GM21447 (cell line): ENCODE measurements around the gene GSTO2.
A peak's percentile ranks its signal among the peaks of the same experiment; 100 is the strongest.

Source experiments
- ATAC-seq: cut with Tn5 transposase; IDR thresholded peaks from one replicate; pipeline ENCODE4 v1.9.1; 2021; ENCODE audit not compliant: unreplicated experiment

GSTO2 gene

DNA sequence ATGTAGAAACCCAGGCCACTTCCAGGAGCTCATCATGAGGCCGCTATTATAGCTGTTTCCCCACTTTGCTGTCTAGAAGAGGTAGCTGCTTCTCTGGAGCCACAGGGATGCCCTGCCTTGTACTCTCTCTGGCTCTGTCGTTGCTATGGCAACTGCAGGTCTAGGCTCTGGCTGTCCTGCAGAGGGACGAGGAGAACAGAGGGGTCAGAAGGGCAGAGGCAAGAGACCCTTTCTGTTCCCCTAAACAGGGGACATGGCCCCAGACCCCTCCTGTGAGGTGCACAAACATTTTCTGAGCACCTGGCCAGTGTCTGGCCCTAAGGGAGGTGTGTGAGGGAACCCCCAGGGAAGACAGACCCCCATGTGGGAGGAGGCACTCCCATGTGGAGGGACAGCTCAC, 37.9 kb downstream of the GSTO2 start:
- ATAC-seq, result no peak

DNA sequence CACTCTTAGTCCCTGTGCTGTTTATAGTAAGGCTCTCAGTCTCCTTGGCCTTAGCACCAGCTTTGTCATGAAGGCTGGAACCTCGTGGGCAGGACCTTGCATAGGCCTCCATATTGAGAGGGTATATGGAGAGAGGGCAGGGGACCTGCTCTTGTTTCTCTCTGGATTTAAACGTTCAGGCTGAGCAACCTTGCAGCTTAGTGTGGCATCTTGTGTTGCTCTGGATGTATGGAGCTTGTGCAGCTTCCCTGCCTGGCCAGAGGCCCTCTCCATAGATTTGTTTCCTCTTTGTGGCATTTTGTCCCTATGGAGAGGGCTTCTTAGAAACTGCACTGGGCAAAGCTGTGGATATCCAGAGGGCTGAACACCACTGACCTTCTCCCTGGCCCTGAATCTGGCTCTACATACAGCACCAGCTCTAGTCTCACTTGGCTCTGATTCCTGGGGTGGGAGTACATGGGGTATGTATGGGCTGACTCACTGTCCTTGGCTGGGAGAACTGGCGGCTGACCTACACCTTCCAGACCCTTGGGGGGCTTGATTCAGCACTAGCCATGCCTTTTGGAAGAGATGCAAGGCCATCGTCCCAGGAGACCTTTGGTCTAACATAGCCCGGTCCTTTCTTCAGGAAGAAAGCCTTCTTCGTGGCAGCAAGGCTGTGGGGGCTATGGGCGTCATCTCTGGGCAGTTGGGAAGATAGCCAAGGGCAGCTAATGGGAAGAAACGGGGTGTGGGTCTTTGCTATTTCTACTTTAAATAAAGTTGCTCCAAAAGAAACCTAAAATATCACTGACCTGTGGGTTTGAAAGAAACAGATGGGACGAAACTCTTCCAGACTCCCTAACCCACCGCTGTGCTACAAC, 38.8 kb downstream of the GSTO2 start:
- ATAC-seq, result no peak

GRCh38 chr10:104308439-104308903, 39.5 kb downstream of the GSTO2 start:
- ATAC-seq, result peak; percentile 85

DNA sequence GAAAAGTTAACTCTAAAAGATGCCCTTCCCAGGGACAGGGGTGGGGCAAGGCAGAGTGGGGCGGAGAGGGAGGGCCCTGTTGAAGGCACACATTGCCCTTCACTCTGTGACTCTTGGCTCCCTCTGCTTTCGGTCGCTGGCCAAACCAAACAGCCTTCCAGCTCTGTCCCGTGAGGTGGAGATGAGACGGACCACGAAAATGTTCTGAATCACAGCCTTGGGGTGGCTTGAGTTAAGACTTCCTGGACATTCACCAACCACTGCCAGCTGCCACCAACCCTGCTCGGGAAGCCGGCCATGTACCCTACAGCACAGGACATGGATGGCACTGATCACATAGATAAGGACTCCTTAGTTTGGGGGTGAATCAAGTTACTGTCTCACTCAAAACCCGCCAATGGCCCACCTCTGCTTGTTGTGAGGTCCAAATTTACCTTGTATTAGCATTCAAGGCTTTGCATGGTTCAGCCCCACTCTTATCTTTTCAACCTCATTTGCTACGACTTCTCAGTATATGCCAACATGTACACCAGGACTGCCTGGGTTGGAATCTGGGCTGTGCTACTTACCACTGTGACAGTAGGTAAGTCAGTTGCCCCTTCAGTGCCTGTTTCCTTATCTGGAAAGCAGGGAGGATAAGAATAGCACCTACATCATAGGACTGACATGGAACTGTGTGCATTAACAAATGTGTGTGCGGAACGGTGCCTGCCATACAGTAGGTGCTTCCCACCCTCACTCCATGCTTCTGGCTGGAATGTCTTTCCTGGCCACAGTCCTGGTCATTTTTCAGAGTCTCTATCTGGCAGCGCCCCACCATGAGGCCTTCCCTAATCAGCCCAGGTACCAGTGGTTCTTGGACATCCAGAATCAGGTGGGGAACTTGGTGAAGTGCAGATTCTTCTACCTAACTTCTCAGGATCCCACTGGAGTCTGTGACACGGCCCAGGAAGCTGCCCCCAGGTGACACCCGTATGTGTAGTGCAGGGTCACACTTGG, 41.3 kb downstream of the GSTO2 start:
- no peak for ATAC-seq

DNA sequence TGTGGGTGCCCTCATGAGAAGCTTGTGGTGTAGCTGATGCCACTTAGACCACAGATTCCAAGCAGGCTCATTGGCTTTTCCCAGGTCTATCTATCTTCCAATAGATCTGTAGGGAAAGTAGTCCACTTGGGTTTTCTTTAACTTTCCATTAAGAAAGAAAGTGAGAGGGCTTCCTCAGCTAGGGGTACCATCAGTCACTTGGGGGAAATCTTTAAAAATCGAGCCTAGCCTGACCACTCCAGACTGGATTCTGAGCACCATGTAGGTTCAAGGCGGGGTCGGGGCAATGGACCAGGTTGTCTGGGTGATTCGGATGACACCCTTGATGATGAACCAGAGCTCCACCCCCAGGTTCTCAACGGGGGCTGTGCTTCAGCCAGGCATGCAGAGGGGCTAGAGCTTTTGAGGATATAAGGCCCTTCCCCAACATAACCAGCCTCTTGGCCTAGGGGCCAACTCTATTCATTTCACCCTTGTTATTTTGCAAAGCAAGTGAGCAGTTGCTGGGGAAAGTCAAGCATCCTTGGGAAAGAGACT, 42.3 kb downstream of the GSTO2 start:
- ATAC-seq, result no peak

DNA sequence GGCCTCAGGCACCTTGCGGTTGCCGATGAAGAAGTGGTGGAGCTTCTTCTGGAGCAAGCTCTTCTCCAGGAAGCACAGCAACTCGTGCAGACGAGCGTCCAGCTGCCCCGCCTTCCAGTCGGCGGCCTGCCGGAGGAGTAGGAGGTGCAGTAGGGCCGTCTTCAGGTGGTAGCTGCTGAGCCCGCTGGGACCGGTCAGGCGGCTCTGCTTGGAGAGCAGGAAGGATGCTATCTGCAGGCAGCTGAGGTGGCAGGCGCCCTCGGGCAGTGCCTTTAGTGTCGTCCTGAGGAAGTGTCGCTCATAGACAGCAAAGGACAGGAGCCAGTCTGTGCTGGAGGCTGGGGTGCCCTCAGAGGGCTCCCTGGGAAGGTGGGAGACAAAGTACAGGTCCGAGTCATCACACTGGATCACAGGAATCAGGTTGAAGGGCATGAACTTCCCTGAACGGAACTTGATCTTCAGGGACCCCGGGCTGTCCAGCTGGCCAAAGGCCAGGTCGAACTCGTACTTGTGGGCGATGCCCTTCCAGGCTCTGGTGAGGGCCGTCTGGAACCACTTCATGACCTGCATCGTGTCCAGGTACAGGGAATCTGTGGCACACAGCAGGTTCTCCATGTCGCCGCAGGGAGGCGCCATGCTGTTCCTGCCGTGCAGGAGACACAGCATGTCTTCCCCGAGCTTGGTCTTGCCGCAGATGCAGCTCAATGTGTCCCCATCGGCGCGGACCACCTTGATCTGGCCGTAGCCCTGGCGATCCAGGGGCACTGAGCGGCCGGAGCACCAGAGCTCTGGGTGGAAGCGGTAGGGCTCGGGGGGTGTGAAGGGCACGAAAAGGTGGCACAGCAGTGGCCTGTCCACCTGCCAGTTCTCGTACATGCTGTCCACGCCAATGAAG, 45.9 kb downstream of the GSTO2 start:
- ATAC-seq, result no peak

GRCh38 chr10:104315486-104315921, 46.5 kb downstream of the GSTO2 start:
- no peak for ATAC-seq

DNA sequence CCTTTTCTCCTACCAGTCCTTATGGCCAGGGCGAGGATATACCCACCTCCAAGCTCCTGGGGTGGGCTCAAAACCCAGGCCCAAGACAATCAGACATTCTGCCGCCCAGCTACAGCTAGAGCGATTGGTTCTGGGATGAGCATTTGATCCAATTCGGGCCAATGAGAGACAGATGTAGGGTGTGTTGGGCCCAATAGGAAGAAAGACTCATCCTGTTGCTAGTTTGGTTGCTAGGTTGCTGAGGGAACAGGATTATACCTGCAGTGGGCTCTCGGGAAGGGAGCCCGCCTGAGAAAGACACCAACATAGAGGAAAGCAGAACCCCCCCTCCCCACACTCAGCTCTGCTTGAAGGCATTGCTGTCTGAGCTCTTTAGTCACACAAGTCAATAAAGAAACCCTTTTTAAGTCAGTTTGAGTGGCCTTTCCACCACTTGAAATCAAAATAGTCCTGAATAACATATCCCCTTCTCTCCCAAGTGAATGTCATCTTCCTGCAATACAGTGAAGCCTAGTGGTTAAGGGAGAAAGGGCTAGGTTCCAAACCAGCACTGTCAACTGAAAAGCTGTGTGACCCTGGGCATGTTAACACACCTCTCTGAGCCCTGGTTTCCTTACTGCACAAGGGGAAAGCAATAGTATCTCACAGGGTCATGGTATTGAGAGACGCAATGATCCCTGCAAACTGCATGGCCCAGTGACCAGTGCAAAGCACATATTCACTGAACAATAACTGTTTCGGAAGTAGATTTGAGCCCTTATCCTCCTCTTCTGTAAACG, 47.5 kb downstream of the GSTO2 start:
- no peak for ATAC-seq

DNA sequence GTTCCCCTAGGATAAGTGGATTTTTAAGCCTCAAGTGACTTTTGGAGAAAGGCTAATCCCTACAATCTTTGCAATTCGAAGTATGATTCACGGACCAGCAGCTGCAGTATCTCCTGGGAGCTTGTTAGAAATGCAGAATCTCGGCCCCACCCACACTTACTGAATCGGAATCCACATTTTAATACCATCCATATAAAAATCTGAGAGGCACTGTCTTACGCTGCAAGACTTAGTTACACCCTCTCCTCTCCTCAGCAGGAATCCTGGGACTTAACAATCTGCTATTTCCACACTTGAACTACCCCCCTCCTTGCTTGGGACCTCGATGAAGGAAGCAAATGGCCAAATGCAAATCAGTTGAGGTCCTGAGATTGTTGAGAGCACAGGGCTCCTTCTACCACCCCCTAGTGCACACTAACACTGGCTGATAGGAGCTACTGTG, 48.3 kb downstream of the GSTO2 start:
- ATAC-seq, result peak; percentile 13

- ATAC-seq, result peak; percentile 45
Measured at GRCh38 chr10:104317726-104318299, 48.8 kb downstream of the GSTO2 start.

DNA sequence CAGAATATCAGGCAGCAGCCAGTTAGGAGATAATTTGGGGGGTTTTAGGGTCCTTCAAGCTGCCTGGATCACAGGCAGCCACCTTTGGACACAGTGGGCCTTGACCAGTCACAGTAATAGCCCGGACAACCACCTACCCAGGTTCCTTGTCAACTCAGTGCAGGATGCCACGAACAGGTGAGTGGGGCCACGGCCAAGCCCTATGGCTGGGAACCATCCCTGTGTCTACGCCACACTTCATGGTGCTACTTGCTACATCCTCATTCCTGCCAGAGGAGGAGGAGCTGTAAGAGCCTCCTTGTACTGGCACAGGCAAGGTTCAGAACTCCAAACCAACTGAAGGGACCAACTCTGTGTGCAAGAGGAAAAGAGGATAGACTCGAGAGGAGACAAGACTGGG, 49.3 kb downstream of the GSTO2 start:
- ATAC-seq, result no peak

- ATAC-seq, result no peak
Measured at GRCh38 chr10:104318810-104319741, 50.1 kb downstream of the GSTO2 start.

GRCh38 chr10:104321226-104321625, 52.2 kb downstream of the GSTO2 start:
- no peak for ATAC-seq

GRCh38 chr10:104321725-104322415, 52.9 kb downstream of the GSTO2 start:
- peak; percentile 10 for ATAC-seq

DNA sequence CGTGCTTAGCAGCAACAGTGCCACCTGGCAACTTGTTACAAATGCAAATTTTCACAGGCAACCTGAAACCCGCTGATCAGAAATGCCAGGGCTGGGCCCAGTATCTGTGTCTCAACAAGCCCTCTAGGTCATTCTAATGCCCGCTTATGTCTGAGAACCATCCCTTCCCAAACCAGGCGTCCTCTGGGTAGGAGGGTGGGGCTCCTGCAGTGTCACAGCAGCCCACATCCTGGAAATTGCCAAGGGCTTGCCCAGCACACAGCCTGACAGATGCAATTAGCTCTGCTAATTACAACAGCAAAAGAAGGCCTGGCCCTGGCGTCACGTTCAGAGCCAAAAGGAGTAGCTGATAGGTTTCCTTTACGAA, 53.4 kb downstream of the GSTO2 start:
- ATAC-seq, result peak; percentile 52

DNA sequence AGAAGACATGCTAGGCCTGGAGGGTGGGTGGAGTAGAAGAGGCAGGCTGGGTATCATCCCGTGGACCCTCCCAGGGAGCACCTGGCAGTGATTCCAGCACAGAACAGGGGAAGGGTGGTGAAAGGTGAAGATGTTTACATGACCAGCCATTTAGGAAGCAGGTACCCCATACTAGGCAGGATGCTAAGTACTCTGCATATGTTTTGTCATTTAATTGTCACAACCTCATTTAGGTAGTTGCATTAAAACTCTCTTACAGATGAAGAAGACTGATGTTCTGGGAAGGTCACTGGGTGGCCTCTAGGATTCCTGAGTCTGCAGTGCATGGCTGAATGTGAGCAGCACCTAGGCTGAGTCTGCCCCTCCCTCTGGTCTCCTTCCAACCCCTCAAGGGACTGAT, 54.1 kb downstream of the GSTO2 start:
- ATAC-seq, result no peak

GRCh38 chr10:104323760-104324201, 54.8 kb downstream of the GSTO2 start:
- ATAC-seq, result no peak
